ENCODE results near the gene KCNK18.

Gene KCNK18

DNA sequence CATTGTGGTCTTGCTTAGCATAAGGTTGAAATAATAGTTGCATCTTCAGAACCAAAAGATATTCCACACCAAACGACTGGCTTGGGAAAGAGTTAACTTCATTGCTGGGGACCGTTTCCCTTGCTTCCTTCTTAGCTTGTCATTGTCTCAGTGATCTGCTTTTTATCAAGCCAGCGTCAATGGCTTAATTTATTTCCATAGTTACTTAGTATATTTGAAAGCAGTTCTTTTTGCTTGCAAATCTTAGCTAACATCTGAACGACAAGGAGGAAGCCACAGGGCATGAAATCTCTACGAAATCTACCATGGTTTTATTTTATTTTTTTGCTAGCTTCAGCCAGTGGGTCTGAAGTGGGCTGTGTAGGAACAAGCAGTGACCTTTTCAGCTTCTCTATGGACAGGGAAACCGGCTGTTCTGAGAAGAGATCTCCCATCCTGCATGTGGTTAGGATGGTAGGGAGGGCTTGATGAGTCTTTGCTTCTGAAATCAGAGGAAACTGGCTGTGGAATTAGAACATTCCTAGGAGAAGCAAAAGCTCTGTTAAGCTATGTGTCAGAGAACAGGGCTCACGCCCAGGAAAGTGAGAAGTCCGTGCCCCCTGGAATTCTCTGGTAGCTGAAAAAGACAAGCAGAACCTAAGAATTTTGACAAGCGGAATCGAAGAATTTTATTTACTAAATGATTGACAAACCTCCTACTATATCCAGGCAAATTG, 51.6 kb downstream of the KCNK18 start:
- no peak overlapping the region for H3K27ac ChIP-seq
- TF ChIP-seq, protein P1, sequence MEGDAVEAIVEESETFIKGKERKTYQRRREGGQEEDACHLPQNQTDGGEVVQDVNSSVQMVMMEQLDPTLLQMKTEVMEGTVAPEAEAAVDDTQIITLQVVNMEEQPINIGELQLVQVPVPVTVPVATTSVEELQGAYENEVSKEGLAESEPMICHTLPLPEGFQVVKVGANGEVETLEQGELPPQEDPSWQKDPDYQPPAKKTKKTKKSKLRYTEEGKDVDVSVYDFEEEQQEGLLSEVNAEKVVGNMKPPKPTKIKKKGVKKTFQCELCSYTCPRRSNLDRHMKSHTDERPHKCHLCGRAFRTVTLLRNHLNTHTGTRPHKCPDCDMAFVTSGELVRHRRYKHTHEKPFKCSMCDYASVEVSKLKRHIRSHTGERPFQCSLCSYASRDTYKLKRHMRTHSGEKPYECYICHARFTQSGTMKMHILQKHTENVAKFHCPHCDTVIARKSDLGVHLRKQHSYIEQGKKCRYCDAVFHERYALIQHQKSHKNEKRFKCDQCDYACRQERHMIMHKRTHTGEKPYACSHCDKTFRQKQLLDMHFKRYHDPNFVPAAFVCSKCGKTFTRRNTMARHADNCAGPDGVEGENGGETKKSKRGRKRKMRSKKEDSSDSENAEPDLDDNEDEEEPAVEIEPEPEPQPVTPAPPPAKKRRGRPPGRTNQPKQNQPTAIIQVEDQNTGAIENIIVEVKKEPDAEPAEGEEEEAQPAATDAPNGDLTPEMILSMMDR (conservative IDR thresholded peaks at IDR 0.05) = no peak
- no peak for TF ChIP-seq ZFX (IDR thresholded peaks at IDR 0.05)

DNA sequence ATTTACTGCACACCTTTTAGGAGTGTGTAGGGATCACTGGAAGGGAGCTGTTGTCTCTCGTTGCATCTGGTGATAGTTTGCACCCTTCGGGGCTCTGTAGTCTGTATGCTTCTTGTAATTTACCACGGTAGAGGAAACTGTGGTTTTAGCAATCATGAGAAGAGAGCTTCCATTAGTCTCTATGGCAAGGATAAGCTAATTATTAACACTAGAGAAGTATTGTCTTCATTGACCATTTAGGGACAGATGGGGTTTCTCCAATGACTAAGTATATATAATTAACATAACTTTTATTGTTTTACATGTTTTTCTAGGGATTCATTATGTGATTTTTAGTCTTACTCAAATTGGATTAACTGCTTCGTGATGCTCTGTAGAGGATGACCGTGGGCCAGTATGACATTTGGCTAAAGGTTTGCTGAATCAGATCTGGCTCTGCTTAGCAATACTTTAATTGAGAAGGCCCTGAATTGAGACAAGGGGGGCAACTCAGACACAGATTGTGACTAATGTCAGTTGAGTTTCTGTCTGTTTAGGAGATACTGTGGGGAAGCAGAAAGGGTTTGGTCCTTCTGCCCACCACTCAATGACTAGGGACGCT, 52.3 kb downstream of the KCNK18 start:
- no peak overlapping the region for H3K27ac ChIP-seq
- TF ChIP-seq ZFX (IDR thresholded peaks at IDR 0.05) = no peak
- TF ChIP-seq, protein P1 (conservative IDR thresholded peaks at IDR 0.05) = no peak

DNA sequence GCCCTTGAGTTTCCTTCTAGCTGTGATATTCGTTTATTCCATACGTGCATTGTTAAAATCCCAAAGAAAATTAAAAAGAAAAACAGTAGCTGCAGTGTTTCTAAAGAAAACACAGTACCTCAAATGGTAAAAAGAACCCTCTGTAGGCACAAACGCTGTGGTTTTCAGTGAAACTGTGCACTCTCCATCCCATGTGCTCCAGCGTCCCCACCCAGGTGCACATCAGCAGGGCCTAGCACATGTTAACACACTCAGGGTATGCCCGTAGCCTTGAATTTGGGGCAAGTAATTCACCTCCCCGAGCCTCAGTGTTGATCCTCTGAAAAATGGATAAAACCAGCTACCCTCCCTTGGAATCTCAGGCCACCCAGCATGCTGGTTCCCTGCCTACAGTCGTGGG, 53.1 kb downstream of the KCNK18 start:
- H3K27ac ChIP-seq = no peak overlapping the region
- TF ChIP-seq, protein P1 (conservative IDR thresholded peaks at IDR 0.05) = no peak
- no peak for TF ChIP-seq ZFX (IDR thresholded peaks at IDR 0.05)

DNA sequence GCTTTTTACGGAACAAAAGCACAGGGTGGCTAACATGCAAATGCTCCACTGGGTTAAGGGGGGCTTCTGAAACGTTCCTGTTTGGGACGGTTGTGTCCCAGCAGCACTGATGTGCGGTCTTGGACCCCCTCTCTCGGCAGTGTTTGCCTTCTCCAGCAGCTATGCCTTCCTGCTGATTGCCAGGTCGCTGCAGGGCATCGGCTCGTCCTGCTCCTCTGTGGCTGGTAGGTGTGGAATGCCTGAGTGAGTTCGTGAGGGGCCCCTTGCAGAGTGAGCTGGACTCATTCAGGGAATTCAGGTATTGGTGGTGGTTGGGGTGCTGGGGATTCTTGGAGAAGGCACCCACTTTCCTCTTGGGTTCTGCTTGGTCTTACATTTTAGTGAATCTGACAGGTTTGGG, 56.6 kb downstream of the KCNK18 start:
- no peak overlapping the region for H3K27ac ChIP-seq
- TF ChIP-seq, protein P1 (conservative IDR thresholded peaks at IDR 0.05) = no peak
- no peak for TF ChIP-seq ZFX (IDR thresholded peaks at IDR 0.05)

DNA sequence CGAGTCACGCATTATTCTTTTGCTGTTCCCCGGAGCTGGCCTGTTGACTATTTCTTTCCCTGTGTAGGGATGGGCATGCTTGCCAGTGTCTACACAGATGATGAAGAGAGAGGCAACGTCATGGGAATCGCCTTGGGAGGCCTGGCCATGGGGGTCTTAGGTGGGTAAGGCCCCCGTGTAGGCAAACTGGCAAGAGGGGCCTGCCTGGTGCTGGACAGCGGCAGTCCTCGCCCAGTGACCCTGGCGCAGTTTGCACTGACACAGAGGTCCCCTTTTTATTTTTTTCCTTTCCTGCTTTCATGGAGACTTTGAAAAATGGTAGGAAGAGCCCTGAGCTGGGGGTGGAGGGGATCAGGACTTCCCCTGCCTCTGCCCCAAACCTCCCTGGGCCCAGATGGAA, 57.0 kb downstream of the KCNK18 start:
- no peak overlapping the region for H3K27ac ChIP-seq
- TF ChIP-seq, protein P1 (conservative IDR thresholded peaks at IDR 0.05) = no peak
- TF ChIP-seq ZFX (IDR thresholded peaks at IDR 0.05) = no peak

DNA sequence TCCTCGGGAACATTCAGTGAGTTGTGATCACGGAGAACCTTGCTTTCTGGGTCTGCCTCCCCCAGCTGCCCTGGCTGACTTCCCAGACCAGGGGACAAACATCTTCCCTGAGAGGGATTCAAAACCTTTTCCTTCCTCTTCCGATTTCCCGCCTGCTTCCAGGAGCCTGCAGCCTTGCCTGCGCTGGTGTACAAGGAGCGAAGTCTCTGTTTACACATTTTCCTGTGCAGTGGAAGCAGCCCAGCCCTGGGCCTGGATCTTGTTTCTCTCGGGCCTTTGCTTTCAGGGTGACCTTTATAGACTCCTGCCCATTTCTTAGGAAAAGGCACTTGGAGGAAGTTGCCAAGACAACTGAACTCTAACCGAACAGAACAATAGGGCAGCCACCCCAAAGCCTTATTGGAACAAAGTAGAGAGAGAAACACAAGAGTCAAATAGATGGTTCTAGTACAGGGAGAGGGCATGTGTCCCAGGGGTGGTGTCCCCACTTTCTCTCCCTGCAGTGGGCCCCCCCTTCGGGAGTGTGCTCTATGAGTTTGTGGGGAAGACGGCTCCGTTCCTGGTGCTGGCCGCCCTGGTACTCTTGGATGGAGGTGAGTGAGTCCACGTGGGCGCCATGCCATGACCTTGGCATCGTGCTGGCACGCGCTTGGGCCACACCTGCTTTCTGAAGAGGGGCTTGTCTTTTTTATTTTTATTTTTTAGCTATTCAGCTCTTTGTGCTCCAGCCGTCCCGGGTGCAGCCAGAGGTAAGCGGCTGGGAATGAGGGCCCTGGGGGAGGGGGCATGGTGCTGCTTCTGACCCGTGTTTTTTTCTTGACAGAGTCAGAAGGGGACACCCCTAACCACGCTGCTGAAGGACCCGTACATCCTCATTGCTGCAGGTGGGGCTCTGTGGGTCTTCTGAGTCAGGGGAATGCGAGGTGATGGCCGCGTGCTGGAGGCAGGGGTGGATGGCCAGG, 57.8 kb downstream of the KCNK18 start:
- H3K27ac ChIP-seq = no peak overlapping the region
- TF ChIP-seq, protein P1 (conservative IDR thresholded peaks at IDR 0.05) = no peak
- no peak for TF ChIP-seq ZFX (IDR thresholded peaks at IDR 0.05)

All from C4-2B (cell line).